GM06990 (cell line): ENCODE data around the gene HMG20B.

Source experiments
- DNase-seq: peaks from one replicate; pipeline ENCODE4 v3.0.0-alpha.2; 2011; ENCODE audit not compliant: insufficient read length; ENCODE audit errors: extremely low read depth
- H3K27me3 ChIP-seq: replicated peaks from 2 replicates; pipeline ENCODE4 v1.6.0; 2011; ENCODE audit warnings: low read length; ENCODE audit not compliant: control insufficient read depth, insufficient read depth
- H3K36me3 ChIP-seq: 2 replicates; pipeline ENCODE4 v1.5.1; 2011; ENCODE audit warnings: low read length; ENCODE audit not compliant: control insufficient read depth, insufficient read depth
- H3K4me3 ChIP-seq: replicated peaks from 2 replicates; pipeline ENCODE4 v1.5.1; 2011; ENCODE audit warnings: low read depth, mild to moderate bottlenecking, control low read depth, low read length
- TF ChIP-seq, protein P1 (sequence below): IDR thresholded peaks from 2 replicates; pipeline ENCODE4 v1.5.1; 2011; ENCODE audit warnings: low read length, control low read depth, mild to moderate bottlenecking, inconsistent platforms; ENCODE audit not compliant: insufficient read depth, poor library complexity, severe bottlenecking

The HMG20B gene

DNA sequence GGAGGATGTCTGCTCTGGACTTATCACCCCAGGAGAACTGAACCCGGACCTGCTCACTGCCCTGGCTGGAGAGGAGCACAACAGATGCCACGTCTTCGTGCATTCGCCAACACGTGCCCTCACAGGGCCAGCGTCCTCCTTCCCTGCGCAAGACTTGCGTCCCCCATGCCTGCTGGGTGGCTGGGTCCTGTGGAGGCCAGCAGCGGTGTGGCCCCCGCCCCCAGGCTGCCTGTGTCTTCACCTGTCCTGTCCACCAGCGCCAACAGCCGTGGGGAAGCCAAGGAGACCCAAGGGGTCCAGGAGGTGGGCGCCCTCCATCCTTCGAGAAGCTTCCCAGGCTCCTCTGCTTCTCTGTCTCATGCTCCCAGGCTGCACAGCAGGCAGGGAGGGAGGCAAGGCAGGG lies 37.2 kb upstream of the HMG20B start:
- Histone ChIP-seq H3K4me3 (no peak overlapping the region), H3K36me3 (peaks cover 32% of the 10 kb centered on the region), H3K27me3 (no peaks in the 10 kb centered on the region)
- no peak for DNase-seq
- TF ChIP-seq, protein P1, sequence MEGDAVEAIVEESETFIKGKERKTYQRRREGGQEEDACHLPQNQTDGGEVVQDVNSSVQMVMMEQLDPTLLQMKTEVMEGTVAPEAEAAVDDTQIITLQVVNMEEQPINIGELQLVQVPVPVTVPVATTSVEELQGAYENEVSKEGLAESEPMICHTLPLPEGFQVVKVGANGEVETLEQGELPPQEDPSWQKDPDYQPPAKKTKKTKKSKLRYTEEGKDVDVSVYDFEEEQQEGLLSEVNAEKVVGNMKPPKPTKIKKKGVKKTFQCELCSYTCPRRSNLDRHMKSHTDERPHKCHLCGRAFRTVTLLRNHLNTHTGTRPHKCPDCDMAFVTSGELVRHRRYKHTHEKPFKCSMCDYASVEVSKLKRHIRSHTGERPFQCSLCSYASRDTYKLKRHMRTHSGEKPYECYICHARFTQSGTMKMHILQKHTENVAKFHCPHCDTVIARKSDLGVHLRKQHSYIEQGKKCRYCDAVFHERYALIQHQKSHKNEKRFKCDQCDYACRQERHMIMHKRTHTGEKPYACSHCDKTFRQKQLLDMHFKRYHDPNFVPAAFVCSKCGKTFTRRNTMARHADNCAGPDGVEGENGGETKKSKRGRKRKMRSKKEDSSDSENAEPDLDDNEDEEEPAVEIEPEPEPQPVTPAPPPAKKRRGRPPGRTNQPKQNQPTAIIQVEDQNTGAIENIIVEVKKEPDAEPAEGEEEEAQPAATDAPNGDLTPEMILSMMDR, result no peak

DNA sequence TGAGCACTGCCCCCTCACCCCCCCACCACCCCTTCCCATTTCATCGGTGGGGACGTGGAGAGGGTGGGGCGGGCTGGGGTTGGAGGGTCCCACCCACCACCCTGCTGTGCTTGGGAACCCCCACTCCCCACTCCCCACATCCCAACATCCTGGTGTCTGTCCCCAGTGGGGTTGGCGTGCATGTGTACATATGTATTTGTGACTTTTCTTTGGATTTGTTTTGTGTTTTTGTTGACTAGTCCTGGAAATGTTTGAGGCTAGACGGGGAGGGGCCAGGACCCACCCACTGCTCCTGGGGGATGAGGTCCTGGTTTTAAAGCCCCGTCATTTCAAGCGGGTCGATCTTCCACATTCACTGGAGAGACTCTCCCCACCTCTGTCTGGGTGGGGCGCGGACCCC lies 36.8 kb upstream of the HMG20B start:
- TF ChIP-seq, protein P1, result no peak
- no peak for DNase-seq
- H3K27me3 ChIP-seq, result no peaks in the 10 kb centered on the region
- H3K36me3 ChIP-seq, result peaks cover 32% of the 10 kb centered on the region
- H3K4me3 ChIP-seq, result no peak overlapping the region

DNA sequence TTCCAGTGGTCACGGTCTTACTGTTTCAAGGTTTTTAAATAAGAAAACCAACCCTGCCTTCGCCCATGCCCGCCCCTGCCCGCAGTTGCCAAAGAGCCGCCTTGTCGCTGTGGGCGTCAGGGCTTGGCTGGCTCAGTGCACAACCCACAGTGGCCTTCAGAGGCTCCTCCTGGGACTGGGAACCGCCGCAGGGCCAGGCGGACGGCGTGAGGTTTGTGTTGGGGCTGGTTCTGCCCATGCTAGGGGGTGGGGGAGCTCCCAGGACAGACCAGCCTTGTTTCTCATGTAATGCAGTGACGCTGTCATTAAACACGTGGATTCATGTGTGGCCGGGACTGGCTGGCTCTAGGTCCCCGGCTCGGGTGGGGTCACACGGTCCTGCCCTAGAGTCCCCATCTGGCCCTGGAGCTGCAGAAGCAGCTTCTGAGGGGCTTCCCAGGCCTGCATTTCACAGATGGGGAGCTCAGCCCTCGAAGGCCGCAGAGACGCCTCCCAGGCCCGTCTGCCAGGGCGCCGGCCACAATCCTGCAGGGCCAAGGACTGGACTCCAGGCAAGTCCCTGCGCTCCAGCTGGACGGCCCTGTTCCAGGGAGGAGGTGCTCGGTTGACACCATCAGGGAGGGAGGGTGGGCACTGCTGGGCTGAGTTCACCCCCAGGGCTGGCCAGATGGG lies 36.2 kb upstream of the HMG20B start:
- Histone ChIP-seq H3K36me3 (peaks cover 27% of the 10 kb centered on the region), H3K27me3 (no peaks in the 10 kb centered on the region), H3K4me3 (no peak overlapping the region)
- no peak for DNase-seq
- TF ChIP-seq, protein P1, result no peak

DNA sequence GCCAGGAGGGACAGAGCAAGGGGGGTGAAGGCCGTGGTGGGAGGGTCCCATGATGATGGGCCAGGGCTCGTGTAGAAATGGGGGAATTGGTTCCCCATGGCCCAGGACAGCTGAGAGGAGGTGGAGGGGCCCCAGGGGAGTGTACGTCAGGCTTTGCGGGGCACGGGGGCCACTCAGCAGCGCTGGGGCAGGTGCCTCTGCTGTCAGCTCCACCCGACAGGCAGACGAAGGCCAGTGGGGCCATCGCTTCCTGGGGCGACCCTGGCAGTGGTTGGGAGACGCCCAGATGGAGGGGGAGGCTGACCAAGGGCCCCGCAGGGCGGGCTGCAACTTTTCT lies 35.7 kb upstream of the HMG20B start:
- Histone ChIP-seq H3K36me3 (peaks cover 26% of the 10 kb centered on the region), H3K4me3 (no peak overlapping the region), H3K27me3 (no peaks in the 10 kb centered on the region)
- TF ChIP-seq, protein P1, result no peak
- no peak for DNase-seq

DNA sequence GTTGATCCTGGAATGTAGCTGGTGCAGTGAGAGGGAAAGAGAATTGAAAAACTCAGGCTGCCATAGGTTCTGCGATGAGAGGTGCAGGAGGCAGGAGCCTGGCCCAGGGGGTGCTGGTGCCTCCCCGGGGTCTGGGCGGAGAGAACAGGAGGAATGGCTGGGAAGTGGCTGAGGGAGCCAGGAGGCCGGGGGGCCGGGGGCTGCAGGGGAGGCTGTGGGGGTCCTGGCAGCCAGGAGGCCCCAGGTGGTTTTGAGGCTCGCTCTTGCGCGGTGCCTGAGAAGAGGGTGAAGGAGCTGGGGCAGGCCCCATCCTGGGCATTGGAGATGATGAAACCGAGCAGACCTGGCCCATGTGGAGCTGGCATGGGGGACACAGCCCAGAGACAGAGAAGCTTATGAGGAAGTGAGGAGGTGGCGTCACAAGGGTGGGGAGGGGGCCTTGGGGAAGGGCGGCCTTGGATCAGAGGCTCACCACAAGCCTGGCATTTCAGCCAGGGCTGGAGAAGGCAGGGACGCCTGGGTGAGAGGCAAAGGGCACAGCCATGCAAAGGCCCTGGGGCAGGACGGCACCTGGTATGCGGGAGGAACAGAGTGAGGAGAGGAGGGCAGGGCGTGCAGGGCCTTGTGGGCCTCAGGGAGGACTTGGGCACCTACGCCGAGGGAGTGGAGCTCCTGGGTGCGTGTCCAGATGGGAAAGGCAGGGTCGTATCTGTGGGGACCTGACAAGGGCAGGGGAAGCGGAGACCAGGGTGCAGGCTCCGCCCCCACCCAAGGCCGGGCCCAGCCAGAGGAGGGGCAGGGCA lies 35.1 kb upstream of the HMG20B start:
- TF ChIP-seq, protein P1, result no peak
- Histone ChIP-seq H3K27me3 (no peaks in the 10 kb centered on the region), H3K36me3 (peaks cover 20% of the 10 kb centered on the region), H3K4me3 (no peak overlapping the region)
- DNase-seq, result no peak
